ENCODE data around the gene ILKAP.

Gene ILKAP

DNA sequence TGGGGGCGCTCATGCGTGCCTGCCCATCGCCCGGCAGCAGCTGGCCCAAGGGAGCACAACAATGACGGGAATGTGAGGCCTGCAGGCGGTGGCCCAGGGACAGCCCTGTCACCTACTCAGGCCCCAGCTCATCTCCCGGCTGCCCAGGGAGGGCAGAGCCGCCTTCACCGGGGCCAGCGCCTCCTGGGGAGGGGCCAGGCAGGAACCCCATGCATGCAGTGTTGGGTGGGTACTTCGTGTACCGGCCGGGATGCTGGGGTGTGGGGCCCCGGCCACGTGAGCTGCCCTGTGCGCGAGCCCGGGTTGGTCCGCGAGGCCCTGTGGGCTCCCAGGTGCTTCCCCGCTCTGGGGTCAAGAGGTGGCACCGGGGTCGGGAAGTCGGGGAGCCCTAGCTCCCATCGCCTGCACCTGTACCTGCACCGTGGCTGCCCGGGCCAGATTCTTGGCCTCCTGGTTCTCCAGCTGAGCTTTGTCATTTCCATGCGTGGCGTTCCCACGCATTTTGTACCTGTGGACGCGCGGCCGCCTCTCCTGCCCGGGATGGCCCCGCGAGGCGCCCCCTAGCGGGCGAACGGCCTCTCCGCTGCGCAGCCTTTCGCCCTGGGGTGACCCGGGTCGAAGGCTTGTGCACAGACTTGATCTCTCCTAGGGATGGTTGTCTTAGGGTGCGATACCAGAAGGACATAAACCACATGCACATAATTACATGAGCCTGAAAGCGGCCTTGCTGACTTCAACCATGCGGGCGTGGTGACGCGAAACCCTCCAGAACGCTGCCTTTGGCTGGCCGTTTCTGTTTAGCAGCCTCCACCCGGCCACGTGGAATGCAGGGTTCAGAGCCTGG, 64.1 kb downstream of the ILKAP start:
- H2AFZ ChIP-seq (ENCODE audit: low read depth) = peak overlapping the region; percentile 64
- H3K9ac ChIP-seq = peak overlapping the region; percentile 9; the same call in 1 of the 2 replicates
- H3K4me3 ChIP-seq (IDR thresholded peaks at IDR 0.05; ENCODE audit: insufficient read depth, low read depth, low read length) = no peak overlapping the region
- peak; percentile 91 for TF ChIP-seq CTCF (conservative IDR thresholded peaks at IDR 0.05; ENCODE audit: low read depth, low read length)
- H4K20me1 ChIP-seq (ENCODE audit: insufficient read depth) = no peaks in the 10 kb centered on the region
- no peaks in the 10 kb centered on the region for H3K36me3 ChIP-seq (ENCODE audit: insufficient read depth)
- H3K27me3 ChIP-seq (ENCODE audit: insufficient read depth, low read depth) = no peaks in the 10 kb centered on the region
- no peak overlapping the region for H3K27ac ChIP-seq
- peak overlapping the region; percentile 45; the same call in 1 of the 2 replicates for H3K4me2 ChIP-seq
- H3K4me1 ChIP-seq (ENCODE audit: low read depth, poor library complexity, severe bottlenecking) = peaks cover 4% of the 10 kb centered on the region
- H3K79me2 ChIP-seq (ENCODE audit: insufficient read depth, low read depth) = no peaks in the 10 kb centered on the region

- Histone ChIP-seq H3K4me1 (ENCODE audit: low read depth, poor library complexity, severe bottlenecking) (peaks cover 4% of the 10 kb centered on the region), H3K4me2 (peak within 1 kb of the TSS; percentile 45; the same call in 1 of the 2 replicates), H2AFZ (ENCODE audit: low read depth) (peak within 1 kb of the TSS; percentile 64), H3K36me3 (ENCODE audit: insufficient read depth) (no peaks in the 10 kb centered on the region), H3K79me2 (ENCODE audit: insufficient read depth, low read depth) (no peaks in the 10 kb centered on the region), H3K4me3 (IDR thresholded peaks at IDR 0.05; ENCODE audit: insufficient read depth, low read depth, low read length) (no peak within 1 kb of the TSS), H3K27ac (no peak within 1 kb of the TSS), H3K27me3 (ENCODE audit: insufficient read depth, low read depth) (no peaks in the 10 kb centered on the region), H3K9ac (no peak within 1 kb of the TSS), H4K20me1 (ENCODE audit: insufficient read depth) (no peaks in the 10 kb centered on the region)
- no peak for TF ChIP-seq CTCF (conservative IDR thresholded peaks at IDR 0.05; ENCODE audit: low read depth, low read length)
Observed at GRCh38 chr2:238138331-238139195, 64.9 kb downstream of the ILKAP start, which contains the start of gene KLHL30. TSS of gene KLHL30 (plus strand) at chr2:238138668. CDS start at chr2:238140755, 2,087 bp downstream.

GRCh38 chr2:238137885-238138284, 65.6 kb downstream of the ILKAP start:
- Histone ChIP-seq H3K36me3 (ENCODE audit: insufficient read depth) (no peaks in the 10 kb centered on the region), H3K27me3 (ENCODE audit: insufficient read depth, low read depth) (no peaks in the 10 kb centered on the region), H3K9ac (no peak overlapping the region), H3K4me2 (no peak overlapping the region), H3K27ac (no peak overlapping the region), H4K20me1 (ENCODE audit: insufficient read depth) (no peaks in the 10 kb centered on the region), H3K79me2 (ENCODE audit: insufficient read depth, low read depth) (no peaks in the 10 kb centered on the region), H3K4me3 (IDR thresholded peaks at IDR 0.05; ENCODE audit: insufficient read depth, low read depth, low read length) (no peak overlapping the region), H3K4me1 (ENCODE audit: low read depth, poor library complexity, severe bottlenecking) (peaks cover 4% of the 10 kb centered on the region), H2AFZ (ENCODE audit: low read depth) (no peak overlapping the region)
- no peak for TF ChIP-seq CTCF (conservative IDR thresholded peaks at IDR 0.05; ENCODE audit: low read depth, low read length)

GRCh38 chr2:238136820-238137537, 66.5 kb downstream of the ILKAP start:
- no peak overlapping the region for H3K4me2 ChIP-seq
- no peak overlapping the region for H2AFZ ChIP-seq (ENCODE audit: low read depth)
- H4K20me1 ChIP-seq (ENCODE audit: insufficient read depth) = no peaks in the 10 kb centered on the region
- no peaks in the 10 kb centered on the region for H3K36me3 ChIP-seq (ENCODE audit: insufficient read depth)
- no peak overlapping the region for H3K4me3 ChIP-seq (IDR thresholded peaks at IDR 0.05; ENCODE audit: insufficient read depth, low read depth, low read length)
- H3K27me3 ChIP-seq (ENCODE audit: insufficient read depth, low read depth) = no peaks in the 10 kb centered on the region
- no peaks in the 10 kb centered on the region for H3K79me2 ChIP-seq (ENCODE audit: insufficient read depth, low read depth)
- H3K4me1 ChIP-seq (ENCODE audit: low read depth, poor library complexity, severe bottlenecking) = peaks cover 4% of the 10 kb centered on the region
- H3K9ac ChIP-seq = no peak overlapping the region
- H3K27ac ChIP-seq = no peak overlapping the region
- TF ChIP-seq CTCF (conservative IDR thresholded peaks at IDR 0.05; ENCODE audit: low read depth, low read length) = no peak
